A673 (cell line): ENCODE data around the gene KRT81.

Source experiments
- CTCF ChIP-seq: fragments of 300-800, 200-600 bp; sonication (generic); conservative IDR thresholded peaks from 2 replicates; pipeline ENCODE4 v1.5.1; 2017; ENCODE audit warnings: low read depth, mild to moderate bottlenecking, antibody characterized with exemption, low read length, moderate library complexity, mixed read lengths
- EZH2 ChIP-seq: fragments of 200-600 bp; sonication (generic); IDR thresholded peaks from 2 replicates; pipeline ENCODE4 v1.6.1; 2017; ENCODE audit warnings: borderline replicate concordance, low read depth, mild to moderate bottlenecking, mixed read lengths, antibody characterized with exemption, low read length; ENCODE audit not compliant: poor library complexity, severe bottlenecking

GRCh38 chr12:52305921-52306705, 14.8 kb upstream of the KRT81 start:
- peak; percentile 36 for TF ChIP-seq CTCF
- TF ChIP-seq EZH2, result no peak
